ENCODE data around the gene WDR73. TPM values are rescaled to one million over a fixed set of nuclear protein-coding genes. Genes with fewer than 3 reads are reported as not detected.

WDR73 gene
- total RNA-seq, 4 donors from 2014 or later: 14.4 to 54.3 (median 39.3) TPM

GRCh38 chr15:84599906-84600305 is 54.2 kb downstream of the WDR73 start:
- no peak overlapping the region for H3K27ac ChIP-seq
- TF ChIP-seq POLR2A (IDR thresholded peaks at IDR 0.05) (no peak), CTCF (IDR thresholded peaks at IDR 0.05) (no peak)
- no peaks in the 10 kb centered on the region for H3K4me1 ChIP-seq
- peak overlapping the region; percentile 75 to 94 for H3K4me3 ChIP-seq
- intact Hi-C loops (cut with DNase I; ENCODE audit: low total_unique reads): loop anchor here (5.0 to 10.0 kb wide), 2 partner anchors 55 to 327 kb away; partner anchors contain the start of genes NMB and WDR73
- H3K27me3 ChIP-seq: no peaks in the 10 kb centered on the region
- H3K9me3 ChIP-seq: no peaks in the 10 kb centered on the region
- H3K36me3 ChIP-seq: no peaks in the 10 kb centered on the region
- peak in 1 of 2 donors; percentile 21 for DNase-seq

GRCh38 chr15:84598993-84599392 is 55.1 kb downstream of the WDR73 start:
- Histone ChIP-seq H3K4me3 (no peak overlapping the region), H3K4me1 (no peaks in the 10 kb centered on the region), H3K27me3 (no peaks in the 10 kb centered on the region), H3K36me3 (no peaks in the 10 kb centered on the region), H3K9me3 (no peaks in the 10 kb centered on the region), H3K27ac (no peak overlapping the region)
- peak in 1 of 2 donors; percentile 17 for DNase-seq
- intact Hi-C loops (cut with DNase I; ENCODE audit: low total_unique reads): loop anchor here (5.0 kb wide), 1 partner anchor 328 kb away; no protein-coding TSS in a partner anchor
- TF ChIP-seq POLR2A (IDR thresholded peaks at IDR 0.05) (no peak), CTCF (IDR thresholded peaks at IDR 0.05) (peak; percentile 45 to 67 (median 55))

GRCh38 chr15:84598250-84598649 is 55.8 kb downstream of the WDR73 start:
- no peaks in the 10 kb centered on the region for H3K4me1 ChIP-seq
- no peaks in the 10 kb centered on the region for H3K27me3 ChIP-seq
- DNase-seq: peak in 1 of 2 donors; percentile 8
- intact Hi-C loops (cut with DNase I; ENCODE audit: low total_unique reads): loop anchor here (5.0 kb wide), 1 partner anchor 329 kb away; no protein-coding TSS in a partner anchor
- H3K9me3 ChIP-seq: no peaks in the 10 kb centered on the region
- H3K27ac ChIP-seq: no peak overlapping the region
- no peaks in the 10 kb centered on the region for H3K36me3 ChIP-seq
- H3K4me3 ChIP-seq: no peak overlapping the region
- no peak for TF ChIP-seq CTCF (IDR thresholded peaks at IDR 0.05)

GRCh38 chr15:84597296-84597695 is 56.8 kb downstream of the WDR73 start:
- intact Hi-C loops (cut with DNase I; ENCODE audit: low total_unique reads): loop anchor here (5.0 kb wide), 1 partner anchor 330 kb away; no protein-coding TSS in a partner anchor
- no peaks in the 10 kb centered on the region for H3K27me3 ChIP-seq

More at GRCh38 chr15:84597296-84597695, 56.8 kb downstream of the WDR73 start:
- Histone ChIP-seq H3K4me3 (no peak overlapping the region), H3K36me3 (no peaks in the 10 kb centered on the region), H3K27ac (no peak overlapping the region), H3K4me1 (no peaks in the 10 kb centered on the region), H3K9me3 (no peaks in the 10 kb centered on the region)
- no peak for DNase-seq
- TF ChIP-seq POLR2A (IDR thresholded peaks at IDR 0.05) (no peak), CTCF (IDR thresholded peaks at IDR 0.05) (no peak)

All from uterus (tissue), 4 donors.